B cell (primary cell): ENCODE data around the gene LMAN1. TPM values are rescaled to one million over a fixed set of nuclear protein-coding genes. Genes with fewer than 3 reads are reported as not detected.

Experiments used
- ATAC-seq: fragments of 200-7000 bp; cut with Tn5 transposase; one replicate; pipeline ENCODE4 v1.10.0; 2021; ENCODE audit warnings: low read depth, mild to moderate bottlenecking, moderate number of reproducible peaks, moderate library complexity
- CTCF ChIA-PET: fragments of 350-600 bp; sonication (Branson Sonifier 250); formaldehyde crosslinking; loops from one replicate; lab custom pipeline; 2021; ENCODE audit warnings: antibody characterized with exemption, inconsistent platforms; lab: Charles Lee
- POLR2A ChIA-PET: fragments of 350-600 bp; sonication (Branson Sonifier 250); formaldehyde crosslinking; loops from one replicate; lab custom pipeline; 2021; ENCODE audit warnings: antibody characterized with exemption; lab: Charles Lee
- DNase-seq: peaks from one replicate; pipeline ENCODE4 v3.0.0; 2013
- H2AFZ ChIP-seq: 2 replicates; pipeline ENCODE4 v1.6.1; 2012; ENCODE audit warnings: mild to moderate bottlenecking, low read depth, low read length; ENCODE audit not compliant: insufficient read depth, poor library complexity, severe bottlenecking
- H3K27ac ChIP-seq, 2 donors: 1 replicate in 1 of 2; 2 replicates in 1 of 2; pipeline ENCODE4 v1.5.1; 2012 to 2013; ENCODE audit warnings: low read length in 2 of 2, mild to moderate bottlenecking in 2 of 2, moderate library complexity in 1 of 2
- H3K27me3 ChIP-seq, 4 experiments: fragments of 200-600 bp in 1 of 4; sonication (generic) in 1 of 4; replicated peaks in 1 of 4; 1 replicate in 2 of 4; 2 replicates in 2 of 4; pipeline versions ENCODE4 v1.6.1 to v1.7.0; 2013 to 2016; ENCODE audit warnings: low read length in 3 of 4, mild to moderate bottlenecking in 2 of 4, mixed read lengths in 1 of 4, moderate library complexity in 1 of 4; ENCODE audit not compliant: insufficient read depth in 4 of 4, control insufficient read depth in 3 of 4; ENCODE audit errors: control extremely low read depth in 1 of 4
- H3K36me3 ChIP-seq, 2 experiments: replicated peaks in 1 of 2; 1 replicate in 1 of 2; 2 replicates in 1 of 2; pipeline versions ENCODE4 v1.6.1 to v1.7.1; 2013; ENCODE audit warnings: low read length in 1 of 2; ENCODE audit not compliant: insufficient read depth in 2 of 2, control insufficient read depth in 1 of 2; ENCODE audit errors: control extremely low read depth in 1 of 2, extremely low read depth in 1 of 2
- H3K4me1 ChIP-seq, 2 donors: fragments of 200-600 bp in 1 of 2; sonication (generic) in 1 of 2; 1 replicate in 1 of 2; 2 replicates in 1 of 2; pipeline versions ENCODE4 v1.5.1 to v1.6.1; 2013 to 2017; ENCODE audit warnings: low read length in 2 of 2; ENCODE audit not compliant: control insufficient read depth in 2 of 2, insufficient read depth in 2 of 2
- H3K4me2 ChIP-seq: replicated peaks from 2 replicates; pipeline ENCODE3; 2012; ENCODE audit warnings: mild to moderate bottlenecking, low read depth, low read length; ENCODE audit not compliant: poor library complexity, severe bottlenecking
- H3K4me3 ChIP-seq, 5 experiments: fragments of 200-600 bp in 1 of 5; sonication (generic) in 1 of 5; 1 replicate in 3 of 5; 2 replicates in 2 of 5; pipeline versions ENCODE4 v1.5.1 to v1.7.0; 2011 to 2016; ENCODE audit warnings: low read length in 4 of 5, mild to moderate bottlenecking in 4 of 5, low read depth in 2 of 5, control low read depth in 1 of 5, moderate library complexity in 1 of 5; ENCODE audit not compliant: insufficient read depth in 1 of 5; ENCODE audit errors: control extremely low read depth in 1 of 5, extremely low read depth in 1 of 5
- H3K79me2 ChIP-seq: fragments of 200-600 bp; sonication (generic); one replicate; pipeline ENCODE4 v1.6.0; 2016; ENCODE audit warnings: low read length; ENCODE audit not compliant: control insufficient read depth, insufficient read depth
- H3K9ac ChIP-seq: fragments of 200-600 bp; sonication (generic); 2 replicates; pipeline ENCODE4 v1.6.1; 2017; ENCODE audit warnings: mild to moderate bottlenecking, low read length, moderate library complexity
- H3K9me3 ChIP-seq, 3 donors: one replicate each; pipeline versions ENCODE4 v1.6.1 to v1.7.1; 2013; ENCODE audit warnings: low read length in 2 of 3; ENCODE audit not compliant: control insufficient read depth in 2 of 3, insufficient read depth in 1 of 3; ENCODE audit errors: control extremely low read depth in 1 of 3
- H4K20me1 ChIP-seq: 2 replicates; pipeline ENCODE4 v1.6.0; 2012; ENCODE audit warnings: mild to moderate bottlenecking, low read length; ENCODE audit not compliant: insufficient read depth, control insufficient read depth, poor library complexity, severe bottlenecking
- H3K27ac Mint-ChIP-seq: one replicate; pipeline ENCODE4 v1.8.0; 2021; ENCODE audit warnings: mixed read lengths
- H3K27me3 Mint-ChIP-seq: one replicate; pipeline ENCODE4 v1.8.0; 2021; ENCODE audit warnings: mixed read lengths
- H3K4me1 Mint-ChIP-seq: one replicate; pipeline ENCODE4 v1.8.0; 2021; ENCODE audit warnings: mixed read lengths
- H3K4me3 Mint-ChIP-seq: one replicate; pipeline ENCODE4 v1.8.0; 2021; ENCODE audit warnings: mixed read lengths
- H3K9me3 Mint-ChIP-seq: one replicate; pipeline ENCODE4 v1.8.0; 2022; ENCODE audit warnings: mixed read lengths; ENCODE audit not compliant: insufficient read depth
- CTCF ChIP-seq: fragments of 200-600 bp; IDR thresholded peaks from one replicate; pipeline ENCODE4 v1.8.0; 2022; ENCODE audit warnings: antibody characterized with exemption, mild to moderate bottlenecking
- EZH2 ChIP-seq: IDR thresholded peaks from 2 replicates; pipeline ENCODE4 v1.6.1; 2012; ENCODE audit warnings: borderline replicate concordance, low read depth, mild to moderate bottlenecking, moderate library complexity, low read length; ENCODE audit not compliant: insufficient read depth, poor library complexity, severe bottlenecking
- WGBS: methylation state at CpG from one replicate; pipeline ENCODE4 v1.1.5; 2013; ENCODE audit warnings: missing lambda C conversion rate; ENCODE audit not compliant: insufficient coverage; 5-methylcytosine and 5-hydroxymethylcytosine counted together
- intact Hi-C: fragments of 100-400 bp; cut with micrococcal nuclease; formaldehyde crosslinking; loops from one replicate; pipeline ENCODE4 v1.10.0; 2022
- polyA plus RNA-seq: library from polyadenylated mRNA; depleted of rRNA; stranded (reverse); fragments of >200 nt; gene quantifications from 2 replicates; pipeline ENCODE4 v1.2.3, GENCODE V29; 2012
- total RNA-seq, 2 donors: library from RNA; stranded (reverse); fragments of 120-200 nt in 1 of 2; gene quantifications; 1 replicate in 1 of 2; 2 replicates in 1 of 2; pipeline versions ENCODE4 v1.2.3 to v1.2.4, GENCODE V29; 2013 to 2022

Gene LMAN1
- total and polyA plus RNA-seq, 2 donors (not counting 1 experiment from before 2014, with no cell fraction given): 9.2 to 41.1 TPM

DNA sequence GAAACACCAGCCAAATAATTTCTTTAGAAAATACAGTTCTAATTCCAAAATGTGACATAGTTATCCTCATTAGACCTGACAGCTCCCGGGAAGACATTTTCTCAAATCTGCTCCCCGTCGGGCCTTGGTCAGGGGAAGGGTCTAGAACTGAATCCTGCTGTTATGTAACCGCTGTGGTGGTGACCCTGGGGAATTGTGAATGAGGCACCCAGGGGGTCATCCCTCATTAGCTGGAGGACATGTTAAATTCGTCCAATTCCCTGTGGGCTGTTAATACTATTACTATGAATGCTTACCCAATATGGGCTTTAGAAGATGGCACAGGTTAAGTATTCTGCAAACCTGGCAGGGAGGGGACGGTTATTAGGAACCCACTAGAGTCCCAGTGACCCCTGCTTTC, 52.4 kb downstream of the LMAN1 start:
- no peaks in the 10 kb centered on the region for H3K36me3 ChIP-seq
- peaks cover 0 to 3% (median 0%) of the 10 kb centered on the region in 3 donors for H3K9me3 ChIP-seq
- ChIA-PET CTCF (interaction anchor here (1.4 kb wide), 1 partner anchor 96 kb away, joined by 5 read pairs; no protein-coding TSS in a partner anchor), POLR2A (no interaction called here)
- no peaks in the 10 kb centered on the region for H3K79me2 ChIP-seq
- DNase-seq: no peak
- H3K4me1 Mint-ChIP-seq: no peaks in the 10 kb centered on the region
- H3K4me2 ChIP-seq: no peak overlapping the region
- no peak for TF ChIP-seq EZH2
- TF ChIP-seq CTCF: no peak
- 92% methylated on average over 5 of the region's 6 CpGs for WGBS
- H3K9ac ChIP-seq: no peak overlapping the region
- H4K20me1 ChIP-seq: no peaks in the 10 kb centered on the region
- no peaks in the 10 kb centered on the region for H3K9me3 Mint-ChIP-seq
- no peak overlapping the region for H3K27ac Mint-ChIP-seq
- peaks cover 0 to 30% (median 15%) of the 10 kb centered on the region in 4 experiments for H3K27me3 ChIP-seq
- H3K27me3 Mint-ChIP-seq: peaks cover 64% of the 10 kb centered on the region
- H3K4me1 ChIP-seq: peaks cover 10 to 11% of the 10 kb centered on the region in 2 donors
- intact Hi-C loops: loop anchor here (5.0 kb wide), 1 partner anchor 1241 kb away; no protein-coding TSS in a partner anchor
- no peak overlapping the region for H3K4me3 Mint-ChIP-seq
- H3K4me3 ChIP-seq: no peak overlapping the region
- H3K27ac ChIP-seq: no peak overlapping the region
- ATAC-seq: no peak
- no peak overlapping the region for H2AFZ ChIP-seq

DNA sequence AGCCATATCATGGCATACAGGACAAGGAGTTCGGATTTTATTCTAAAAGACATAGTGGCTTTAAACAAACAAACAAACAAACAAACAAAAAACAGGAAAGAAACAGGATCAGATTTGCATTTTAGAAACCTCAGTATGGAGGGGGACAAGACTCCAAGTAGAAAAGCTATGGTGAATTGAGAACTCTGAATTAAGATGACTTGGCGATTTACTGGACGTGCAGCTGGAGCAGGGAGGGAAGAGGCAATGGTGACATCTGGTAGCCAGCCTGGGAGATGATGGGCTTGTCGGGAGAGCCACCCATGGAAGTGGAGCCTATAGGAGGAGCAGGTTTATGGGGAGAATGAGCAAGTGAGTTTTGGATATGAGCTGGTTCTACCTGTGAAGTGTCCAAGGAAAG, 53.8 kb downstream of the LMAN1 start:
- DNase-seq (no peak), ATAC-seq (no peak)
- peaks cover 10 to 11% of the 10 kb centered on the region in 2 donors for H3K4me1 ChIP-seq
- intact Hi-C loops: loop anchor here (5.0 kb wide), 1 partner anchor 1242 kb away; no protein-coding TSS in a partner anchor
- Mint-ChIP-seq H3K4me3 (no peak overlapping the region), H3K27me3 (peaks cover 52% of the 10 kb centered on the region), H3K27ac (no peak overlapping the region), H3K9me3 (no peaks in the 10 kb centered on the region), H3K4me1 (no peaks in the 10 kb centered on the region)
- no peak for TF ChIP-seq CTCF
- TF ChIP-seq EZH2: no peak
- CTCF ChIA-PET: interaction anchor here (1.0 kb wide), 1 partner anchor 97 kb away, joined by 5 read pairs; no protein-coding TSS in a partner anchor
- H3K4me2 ChIP-seq: no peak overlapping the region
- H4K20me1 ChIP-seq: no peaks in the 10 kb centered on the region
- peaks cover 0 to 3% (median 0%) of the 10 kb centered on the region in 3 donors for H3K9me3 ChIP-seq
- WGBS: 65% methylated on average over 3 of the region's 4 CpGs
- H3K79me2 ChIP-seq: no peaks in the 10 kb centered on the region
- no peaks in the 10 kb centered on the region for H3K36me3 ChIP-seq
- no peak overlapping the region for H2AFZ ChIP-seq
- H3K9ac ChIP-seq: no peak overlapping the region
- H3K4me3 ChIP-seq: no peak overlapping the region
- POLR2A ChIA-PET: no interaction called here
- peaks cover 0 to 26% (median 15%) of the 10 kb centered on the region in 4 experiments for H3K27me3 ChIP-seq
- no peak overlapping the region for H3K27ac ChIP-seq
